ENCODE data around the gene TRIM8.

The TRIM8 gene

GRCh38 chr10:102654969-102655368, 10.7 kb downstream of the TRIM8 start:
- no peak overlapping the region for H3K4me3 ChIP-seq (replicated peaks; ENCODE audit: low read depth, low read length)
- TF ChIP-seq, protein P1, sequence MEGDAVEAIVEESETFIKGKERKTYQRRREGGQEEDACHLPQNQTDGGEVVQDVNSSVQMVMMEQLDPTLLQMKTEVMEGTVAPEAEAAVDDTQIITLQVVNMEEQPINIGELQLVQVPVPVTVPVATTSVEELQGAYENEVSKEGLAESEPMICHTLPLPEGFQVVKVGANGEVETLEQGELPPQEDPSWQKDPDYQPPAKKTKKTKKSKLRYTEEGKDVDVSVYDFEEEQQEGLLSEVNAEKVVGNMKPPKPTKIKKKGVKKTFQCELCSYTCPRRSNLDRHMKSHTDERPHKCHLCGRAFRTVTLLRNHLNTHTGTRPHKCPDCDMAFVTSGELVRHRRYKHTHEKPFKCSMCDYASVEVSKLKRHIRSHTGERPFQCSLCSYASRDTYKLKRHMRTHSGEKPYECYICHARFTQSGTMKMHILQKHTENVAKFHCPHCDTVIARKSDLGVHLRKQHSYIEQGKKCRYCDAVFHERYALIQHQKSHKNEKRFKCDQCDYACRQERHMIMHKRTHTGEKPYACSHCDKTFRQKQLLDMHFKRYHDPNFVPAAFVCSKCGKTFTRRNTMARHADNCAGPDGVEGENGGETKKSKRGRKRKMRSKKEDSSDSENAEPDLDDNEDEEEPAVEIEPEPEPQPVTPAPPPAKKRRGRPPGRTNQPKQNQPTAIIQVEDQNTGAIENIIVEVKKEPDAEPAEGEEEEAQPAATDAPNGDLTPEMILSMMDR (IDR thresholded peaks at IDR 0.05; ENCODE audit: low read depth, low read length, missing control alignments): no peak
- DNase-seq (ENCODE audit: extremely low read depth, low read depth): no peak

DNA sequence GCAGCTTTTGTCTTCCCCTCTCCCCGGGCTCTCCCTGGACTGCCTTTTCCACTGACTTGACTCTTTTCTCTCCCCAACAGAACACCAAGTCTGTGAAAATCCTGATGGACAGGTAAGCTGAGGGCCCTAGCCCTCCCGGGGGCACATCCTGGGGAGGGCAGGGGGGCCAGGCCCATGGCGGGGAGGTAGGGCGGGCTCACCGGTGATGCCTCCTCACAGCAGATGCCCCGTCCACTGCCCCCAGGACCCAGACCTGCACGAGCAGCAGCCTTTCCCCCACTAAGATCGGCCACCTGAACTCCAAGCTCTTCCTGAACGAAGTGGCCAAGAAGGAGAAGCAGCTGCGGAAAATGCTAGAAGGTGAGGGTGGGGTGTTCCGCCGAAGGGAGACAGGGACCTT, 11.7 kb downstream of the TRIM8 start:
- TF ChIP-seq, protein P1 (IDR thresholded peaks at IDR 0.05; ENCODE audit: low read depth, low read length, missing control alignments): no peak
- H3K4me3 ChIP-seq (replicated peaks; ENCODE audit: low read depth, low read length): no peak overlapping the region

GRCh38 chr10:102656791-102657371, 12.6 kb downstream of the TRIM8 start:
- DNase-seq (ENCODE audit: extremely low read depth, low read depth): no peak
- TF ChIP-seq, protein P1 (IDR thresholded peaks at IDR 0.05; ENCODE audit: low read depth, low read length, missing control alignments): no peak
- no peak overlapping the region for H3K4me3 ChIP-seq (replicated peaks; ENCODE audit: low read depth, low read length)

More for the DNA sequence above, 11.7 kb downstream of the TRIM8 start:
- DNase-seq (ENCODE audit: extremely low read depth, low read depth): no peak

GRCh38 chr10:102657451-102657850, 13.2 kb downstream of the TRIM8 start:
- DNase-seq (ENCODE audit: extremely low read depth, low read depth): no peak
- H3K4me3 ChIP-seq (replicated peaks; ENCODE audit: low read depth, low read length): no peak overlapping the region
- TF ChIP-seq, protein P1 (IDR thresholded peaks at IDR 0.05; ENCODE audit: low read depth, low read length, missing control alignments): no peak

DNA sequence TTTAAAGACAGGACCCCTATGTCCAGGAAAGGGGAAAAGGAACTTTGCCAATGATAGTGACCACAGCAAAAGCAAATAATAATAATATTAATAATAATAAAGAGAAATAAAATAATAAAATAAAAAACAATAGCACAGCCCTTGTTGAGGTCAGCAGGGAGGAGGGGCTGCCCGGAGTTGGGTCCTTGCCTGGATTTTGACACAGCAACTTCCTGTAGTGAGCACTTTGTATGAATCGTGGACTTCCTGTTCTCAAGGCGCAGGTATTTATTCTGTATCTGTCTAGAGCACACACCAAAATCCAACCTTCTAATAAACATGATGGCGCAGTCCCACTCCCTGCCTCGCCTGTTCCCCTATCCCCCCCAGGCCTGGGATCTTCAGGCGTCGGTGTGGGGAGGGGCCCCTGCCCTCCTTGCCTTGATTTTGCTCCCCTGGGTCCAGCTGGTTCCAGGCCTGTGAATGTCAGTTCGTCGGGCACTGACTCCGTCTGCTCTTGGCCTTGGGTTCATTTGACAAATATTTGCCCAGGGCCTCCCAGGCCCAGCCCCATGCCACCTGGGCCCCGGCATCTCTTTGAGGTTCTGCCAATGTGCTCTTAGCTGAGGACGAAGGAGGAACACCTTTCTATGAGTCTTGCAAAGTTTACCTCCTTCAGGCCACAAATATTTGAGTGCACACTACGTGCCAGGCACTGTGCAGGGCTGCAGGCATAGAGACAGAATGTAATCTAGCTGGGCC, 13.9 kb downstream of the TRIM8 start:
- DNase-seq (ENCODE audit: extremely low read depth, low read depth): no peak
- H3K4me3 ChIP-seq (replicated peaks; ENCODE audit: low read depth, low read length): no peak overlapping the region
- TF ChIP-seq, protein P1 (IDR thresholded peaks at IDR 0.05; ENCODE audit: low read depth, low read length, missing control alignments): no peak

- DNase-seq (ENCODE audit: extremely low read depth, low read depth): no peak
- no peak overlapping the region for H3K4me3 ChIP-seq (replicated peaks; ENCODE audit: low read depth, low read length)
- TF ChIP-seq, protein P1 (IDR thresholded peaks at IDR 0.05; ENCODE audit: low read depth, low read length, missing control alignments): no peak
Measured at GRCh38 chr10:102658802-102659201, 14.5 kb downstream of the TRIM8 start.
